Colonic mucosa (tissue), 4 donors: Measurements from ENCODE around the gene NOC2L. TPM values are rescaled to one million over a fixed set of nuclear protein-coding genes. Genes with fewer than 3 reads are reported as not detected.

Experiments used
- DNase-seq: peaks from one replicate; pipeline ENCODE4 v3.0.0-alpha.2; 2020
- H3K27ac ChIP-seq: fragments of 200-600 bp; one replicate; pipeline ENCODE4 v1.8.0; 2021
- H3K27me3 ChIP-seq: fragments of 200-600 bp; one replicate; pipeline ENCODE4 v1.8.0; 2021
- H3K36me3 ChIP-seq: fragments of 200-600 bp; one replicate; pipeline ENCODE4 v1.8.0; 2021
- H3K4me1 ChIP-seq: fragments of 200-600 bp; one replicate; pipeline ENCODE4 v1.8.0; 2021; ENCODE audit warnings: mild to moderate bottlenecking
- H3K4me3 ChIP-seq: fragments of 200-600 bp; one replicate; pipeline ENCODE4 v1.8.0; 2021
- H3K9ac ChIP-seq, 2 donors: one replicate each; pipeline ENCODE4 v1.7.0; 2013; ENCODE audit warnings: control low read depth in 2 of 2, low read depth in 2 of 2, low read length in 2 of 2
- H3K9me3 ChIP-seq: fragments of 200-600 bp; one replicate; pipeline ENCODE4 v1.8.0; 2021
- intact Hi-C: fragments of 100-400 bp; cut with DNase I; formaldehyde crosslinking; loops from one replicate; pipeline ENCODE4 v1.14.1; 2022
- total RNA-seq, 2 donors: library from RNA; stranded (reverse); fragmentation: NEBNext Ultra II Directional in 1 of 2; extraction: Animal tissue kit (Norgen Biotek cat#: 25700) in 1 of 2; gene quantifications; one replicate each; pipeline ENCODE4 v1.2.1, GENCODE V29; 2021
- TF ChIP-seq, protein P1 (sequence below): fragments of 200-600 bp; IDR thresholded peaks from one replicate; pipeline ENCODE4 v1.8.0; 2022; ENCODE audit warnings: antibody characterized with exemption, mild to moderate bottlenecking
- donor health status: healthy.
- donor health status: DM: no; HTN: no; CAD: no.
- donor health status: DM: no; HTN: no; CAD: no.

Gene NOC2L
- total RNA-seq, 2 donors from 2014 or later, result 46.9 to 127 TPM

GRCh38 chr1:985126-985525, 26.1 kb upstream of the NOC2L start:
- Histone ChIP-seq H3K36me3 (no peaks in the 10 kb centered on the region), H3K27ac (no peak overlapping the region), H3K4me3 (no peak overlapping the region), H3K9me3 (no peaks in the 10 kb centered on the region), H3K9ac (no peak overlapping the region), H3K27me3 (peaks cover 7% of the 10 kb centered on the region), H3K4me1 (no peaks in the 10 kb centered on the region)
- intact Hi-C loops, result loop anchor here (10.0 kb wide), 1 partner anchor 310 kb away; no protein-coding TSS in a partner anchor
- DNase-seq, result no peak
- TF ChIP-seq, protein P1, sequence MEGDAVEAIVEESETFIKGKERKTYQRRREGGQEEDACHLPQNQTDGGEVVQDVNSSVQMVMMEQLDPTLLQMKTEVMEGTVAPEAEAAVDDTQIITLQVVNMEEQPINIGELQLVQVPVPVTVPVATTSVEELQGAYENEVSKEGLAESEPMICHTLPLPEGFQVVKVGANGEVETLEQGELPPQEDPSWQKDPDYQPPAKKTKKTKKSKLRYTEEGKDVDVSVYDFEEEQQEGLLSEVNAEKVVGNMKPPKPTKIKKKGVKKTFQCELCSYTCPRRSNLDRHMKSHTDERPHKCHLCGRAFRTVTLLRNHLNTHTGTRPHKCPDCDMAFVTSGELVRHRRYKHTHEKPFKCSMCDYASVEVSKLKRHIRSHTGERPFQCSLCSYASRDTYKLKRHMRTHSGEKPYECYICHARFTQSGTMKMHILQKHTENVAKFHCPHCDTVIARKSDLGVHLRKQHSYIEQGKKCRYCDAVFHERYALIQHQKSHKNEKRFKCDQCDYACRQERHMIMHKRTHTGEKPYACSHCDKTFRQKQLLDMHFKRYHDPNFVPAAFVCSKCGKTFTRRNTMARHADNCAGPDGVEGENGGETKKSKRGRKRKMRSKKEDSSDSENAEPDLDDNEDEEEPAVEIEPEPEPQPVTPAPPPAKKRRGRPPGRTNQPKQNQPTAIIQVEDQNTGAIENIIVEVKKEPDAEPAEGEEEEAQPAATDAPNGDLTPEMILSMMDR, result no peak

- intact Hi-C loops, result loop anchor here (5.0 to 10.0 kb wide), 2 partner anchors 78 to 310 kb away; no protein-coding TSS in a partner anchor
- DNase-seq, result no peak
- TF ChIP-seq, protein P1, result no peak
These were observed 25.4 kb upstream of the NOC2L start for GRCh38 chr1:984476-984814.

DNA sequence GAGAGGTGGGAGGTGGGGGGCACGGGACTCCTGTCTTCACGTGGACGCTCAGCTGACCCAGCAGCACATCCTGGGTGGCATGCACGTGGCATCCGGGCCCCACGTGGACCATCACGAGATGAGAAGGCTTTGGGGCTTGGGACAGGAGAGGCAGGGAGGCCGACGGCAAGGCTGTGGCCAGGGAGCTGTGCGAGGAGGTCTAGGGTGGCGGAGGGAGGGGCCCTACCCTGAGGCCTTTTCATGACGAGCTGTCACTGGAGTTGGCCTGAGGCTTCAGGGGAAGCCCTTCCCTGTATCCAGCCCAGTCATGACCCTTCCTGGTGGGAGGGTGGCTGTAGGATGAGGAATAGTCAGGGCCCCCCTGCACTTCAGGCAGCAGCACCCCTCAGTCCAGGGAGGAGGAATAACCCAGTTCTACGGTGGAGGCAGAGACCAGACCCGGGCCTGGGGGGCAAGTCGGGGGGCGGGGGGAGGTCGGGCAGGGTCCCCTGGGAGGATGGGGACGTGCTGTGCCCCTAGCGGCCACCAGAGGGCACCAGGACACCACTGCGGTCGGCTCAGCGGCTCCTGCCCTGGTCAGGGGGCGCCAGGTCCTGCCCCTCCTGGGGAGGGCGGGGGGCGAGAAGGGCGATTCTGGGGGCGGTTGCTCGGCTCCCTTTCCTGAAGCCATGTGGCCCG, 24.9 kb upstream of the NOC2L start:
- Histone ChIP-seq H3K9me3 (no peaks in the 10 kb centered on the region), H3K4me3 (no peak overlapping the region), H3K4me1 (no peaks in the 10 kb centered on the region), H3K9ac (no peak overlapping the region), H3K27me3 (peaks cover 7% of the 10 kb centered on the region), H3K36me3 (no peaks in the 10 kb centered on the region), H3K27ac (no peak overlapping the region)
- TF ChIP-seq, protein P1, result peak; percentile 91
- intact Hi-C loops, result loop anchor here (5.0 to 10.0 kb wide), 2 partner anchors 78 to 311 kb away; no protein-coding TSS in a partner anchor
- DNase-seq, result peak; percentile 52

More at GRCh38 chr1:984476-984814, 25.4 kb upstream of the NOC2L start:
- H3K36me3 ChIP-seq, result no peaks in the 10 kb centered on the region
- peaks cover 7% of the 10 kb centered on the region for H3K27me3 ChIP-seq
- H3K4me1 ChIP-seq, result no peaks in the 10 kb centered on the region
- no peaks in the 10 kb centered on the region for H3K9me3 ChIP-seq
- H3K27ac ChIP-seq, result no peak overlapping the region
- no peak overlapping the region for H3K9ac ChIP-seq
- no peak overlapping the region for H3K4me3 ChIP-seq

- no peak overlapping the region for H3K27ac ChIP-seq
- peaks cover 7% of the 10 kb centered on the region for H3K27me3 ChIP-seq
- no peaks in the 10 kb centered on the region for H3K36me3 ChIP-seq
- intact Hi-C loops, result loop anchor here (5.0 to 10.0 kb wide), 2 partner anchors 79 to 312 kb away; no protein-coding TSS in a partner anchor
- no peak overlapping the region for H3K4me3 ChIP-seq
- no peak for DNase-seq
- H3K9ac ChIP-seq, result no peak overlapping the region
- TF ChIP-seq, protein P1, result no peak
- H3K9me3 ChIP-seq, result no peaks in the 10 kb centered on the region
- H3K4me1 ChIP-seq, result no peaks in the 10 kb centered on the region
These were observed 23.8 kb upstream of the NOC2L start for GRCh38 chr1:982765-983436.

DNA sequence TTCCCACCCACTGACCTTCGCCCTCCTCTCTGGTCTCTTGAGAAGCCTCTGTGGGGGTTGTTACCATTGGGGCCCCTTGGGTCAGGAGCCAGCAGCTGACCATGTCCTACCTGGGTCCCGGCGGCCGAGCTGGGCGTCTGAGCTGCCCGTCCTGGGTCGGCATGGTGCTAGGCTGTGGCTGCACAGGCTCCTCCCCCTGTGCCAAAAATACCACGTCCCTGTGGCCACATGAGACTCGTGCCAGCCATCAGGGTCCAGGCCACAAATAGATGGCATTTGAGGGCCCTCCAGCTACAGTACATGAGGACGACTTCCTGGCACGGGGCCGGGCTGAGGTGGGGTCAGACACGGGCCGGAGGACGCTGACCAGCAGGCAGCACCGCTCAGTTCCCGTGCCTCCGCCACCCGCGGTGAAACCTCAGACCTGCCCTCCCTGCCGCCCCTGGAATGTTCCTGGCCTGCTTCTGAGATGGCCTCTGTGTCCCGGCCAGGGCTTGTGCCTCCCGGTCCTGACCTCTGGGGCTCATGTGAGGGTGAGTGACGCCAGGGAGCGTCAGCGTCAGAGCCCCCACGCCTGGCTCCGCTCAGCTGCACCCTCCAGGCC, 23.0 kb upstream of the NOC2L start, which contains the start of gene PERM1:
Gene PERM1, minus strand, starts transcription at position 139 of the 604 bp plus-strand sequence. CDS start 1,064 bp downstream, outside the sequence.
- no peaks in the 10 kb centered on the region for H3K4me1 ChIP-seq
- TF ChIP-seq, protein P1, result no peak
- no peaks in the 10 kb centered on the region for H3K36me3 ChIP-seq
- no peak within 1 kb of the TSS for H3K27ac ChIP-seq
- H3K9ac ChIP-seq, result no peak within 1 kb of the TSS
- no peaks in the 10 kb centered on the region for H3K9me3 ChIP-seq
- H3K4me3 ChIP-seq, result no peak within 1 kb of the TSS
- DNase-seq, result no peak
- peaks cover 7% of the 10 kb centered on the region for H3K27me3 ChIP-seq
- intact Hi-C loops, result loop anchor here (5.0 to 10.0 kb wide), 2 partner anchors 80 to 313 kb away; no protein-coding TSS in a partner anchor
